Spleen (tissue), 11 donors: Measurements from ENCODE around the gene FGF14. TPM values are rescaled to one million over a fixed set of nuclear protein-coding genes. Genes with fewer than 3 reads are reported as not detected.

Source experiments
- DNase-seq: peaks from one replicate; pipeline ENCODE4 v3.0.0-alpha.2; 2020
- H3K27ac ChIP-seq, 8 donors: fragments of 200-600 bp; sonication (generic) in 7 of 8; 1 replicate in 4 of 8; 2 replicates in 4 of 8; pipeline versions ENCODE4 v1.5.0 to v1.8.0; 2016 to 2021; ENCODE audit warnings: inconsistent platforms in 4 of 8, mild to moderate bottlenecking in 4 of 8, moderate library complexity in 1 of 8
- H3K27me3 ChIP-seq, 7 donors: fragments of 200-600 bp; sonication (generic) in 6 of 7; replicated peaks in 1 of 7; 1 replicate in 4 of 7; 2 replicates in 3 of 7; pipeline versions ENCODE4 v1.5.0 to v1.8.0; 2016 to 2021; ENCODE audit warnings: inconsistent platforms in 3 of 7, mild to moderate bottlenecking in 1 of 7
- H3K36me3 ChIP-seq, 6 donors: fragments of 200-600 bp; sonication (generic) in 5 of 6; 1 replicate in 4 of 6; 2 replicates in 2 of 6; pipeline versions ENCODE4 v1.5.0 to v1.8.0; 2016 to 2021; ENCODE audit warnings: inconsistent platforms in 2 of 6
- H3K4me1 ChIP-seq, 6 donors: fragments of 200-600 bp; sonication (generic) in 5 of 6; 1 replicate in 3 of 6; 2 replicates in 3 of 6; pipeline versions ENCODE4 v1.5.0 to v1.8.0; 2016 to 2021; ENCODE audit warnings: inconsistent platforms in 3 of 6
- H3K4me3 ChIP-seq, 8 donors: fragments of 200-600 bp; sonication (generic) in 7 of 8; 1 replicate in 4 of 8; 2 replicates in 4 of 8; pipeline versions ENCODE4 v1.5.0 to v1.8.0; 2016 to 2021; ENCODE audit warnings: inconsistent platforms in 4 of 8, mild to moderate bottlenecking in 4 of 8, moderate library complexity in 2 of 8
- H3K9me3 ChIP-seq, 8 donors: fragments of 200-600 bp; sonication (generic) in 7 of 8; 1 replicate in 4 of 8; 2 replicates in 4 of 8; pipeline versions ENCODE4 v1.5.0 to v1.8.0; 2016 to 2021; ENCODE audit warnings: inconsistent platforms in 4 of 8
- CTCF ChIP-seq, 11 experiments: fragments of 200-600 bp in 7 of 11; fragments of 450-650 bp in 4 of 11; sonication (generic) in 4 of 11; IDR thresholded peaks in 8 of 11; conservative IDR thresholded peaks in 3 of 11; 1 replicate in 7 of 11; 2 replicates in 4 of 11; pipeline versions ENCODE4 v1.4.0 to v1.8.0; 2016 to 2021; ENCODE audit warnings: antibody characterized with exemption in 11 of 11, inconsistent platforms in 4 of 11, mild to moderate bottlenecking in 1 of 11
- POLR2A ChIP-seq, 3 donors: fragments of 450-650 bp; IDR thresholded peaks; one replicate each; pipeline ENCODE4 v1.5.1; 2017; ENCODE audit warnings: antibody characterized with exemption in 3 of 3, mild to moderate bottlenecking in 1 of 3
- POLR2AphosphoS5 ChIP-seq, 3 donors: sonication (generic); formaldehyde crosslinking; IDR thresholded peaks; one replicate each; pipeline ENCODE4 v1.5.1; 2017; ENCODE audit warnings: antibody characterized with exemption in 3 of 3
- WGBS, 5 donors: extraction: QIAGEN DNeasy Blood & Tissue Kit in 3 of 5; methylation state at CpG; one replicate each; pipeline versions ENCODE4 v1.1.5 to v1.1.7; 2013 to 2018; 5-methylcytosine and 5-hydroxymethylcytosine counted together
- intact Hi-C: fragments of 100-400 bp; cut with DNase I; formaldehyde crosslinking; loops from one replicate; pipeline ENCODE4 v1.15.0; 2023; ENCODE audit warnings: low total_unique reads
- polyA plus RNA-seq, 3 donors: library from polyadenylated mRNA; stranded (reverse); fragments of 200-250 nt; gene quantifications; one replicate each; pipeline ENCODE4 v1.2.1, GENCODE V29; 2013
- total RNA-seq, 7 donors: library from RNA; depleted of rRNA in 3 of 7; stranded (reverse); fragments of >200 nt in 3 of 7; fragmentation: NEBNext Ultra II Directional in 4 of 7; extraction: Animal tissue kit (Norgen Biotek cat#: 25700) in 4 of 7; gene quantifications; one replicate each; pipeline versions ENCODE4 v1.1.0 to v1.2.1, GENCODE V29; 2016 to 2021
- donor health status: healthy with polysubstance abuse.
- donor health status: DM: no; HTN: no; CAD: no; lungs with moderate emphysema.
- donor health status: DM: no; HTN: no; CAD: no.
- donor health status: Bipolar disorder and iron deficiency.
- donor health status: healthy.
- donor health status: DM: no; HTN: no; CAD: no.
- donor health status: DM: yes; HTN: yes; CAD: no.

The FGF14 gene
- total and polyA plus RNA-seq, 10 donors, result 0.03 to 1.1 (median 0.05) TPM; not detected in 3

GRCh38 chr13:102310691-102311418, 91.0 kb downstream of the FGF14 start:
- DNase-seq, result no peak
- Histone ChIP-seq H3K27ac (no peak overlapping the region), H3K9me3 (no peaks in the 10 kb centered on the region), H3K27me3 (no peaks in the 10 kb centered on the region), H3K4me3 (no peak overlapping the region), H3K4me1 (no peaks in the 10 kb centered on the region), H3K36me3 (no peaks in the 10 kb centered on the region)
- 84 to 95% (median 88%) methylated on average over 4 of the region's 4 CpGs for WGBS, 5 donors
- intact Hi-C loops, result no loop called here
- no peak for TF ChIP-seq CTCF (IDR thresholded peaks at IDR 0.05 in 8 of 11, conservative IDR thresholded peaks at IDR 0.05 in 3 of 11)
- no peak for TF ChIP-seq POLR2AphosphoS5 (IDR thresholded peaks at IDR 0.05)
- TF ChIP-seq POLR2A (IDR thresholded peaks at IDR 0.05), result no peak

DNA sequence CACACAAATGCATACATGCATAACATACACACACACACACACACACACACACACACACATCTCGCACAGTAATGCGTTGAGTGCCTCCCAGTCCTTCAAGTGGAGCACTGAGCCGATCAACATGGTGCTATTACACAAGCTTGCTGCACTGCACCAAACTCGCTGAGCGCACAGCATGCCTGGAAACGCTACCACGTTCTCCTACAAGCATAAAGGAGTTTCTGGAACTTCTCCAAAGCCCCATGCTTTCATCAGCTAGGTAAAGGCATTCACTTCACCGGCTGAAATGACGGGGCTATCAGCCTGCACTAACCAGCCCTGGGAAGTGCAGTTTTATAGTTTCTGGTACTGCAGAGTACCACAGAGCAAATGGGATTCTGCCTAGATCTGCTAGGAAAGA, 92.7 kb downstream of the FGF14 start:
- intact Hi-C loops, result no loop called here
- H3K4me1 ChIP-seq, result no peaks in the 10 kb centered on the region

GRCh38 chr13:102302534-102302933, 99.3 kb downstream of the FGF14 start:
- intact Hi-C loops, result no loop called here
- H3K9me3 ChIP-seq, result no peaks in the 10 kb centered on the region
- no peak for DNase-seq
- no peaks in the 10 kb centered on the region for H3K27me3 ChIP-seq
- H3K4me3 ChIP-seq, result no peak overlapping the region
- WGBS, 5 donors, result 38 to 60% (median 48%) methylated on average over 1 of the region's 1 CpG
- TF ChIP-seq POLR2AphosphoS5 (IDR thresholded peaks at IDR 0.05) (no peak), CTCF (IDR thresholded peaks at IDR 0.05 in 8 of 11, conservative IDR thresholded peaks at IDR 0.05 in 3 of 11) (no peak), POLR2A (IDR thresholded peaks at IDR 0.05) (no peak)
- H3K27ac ChIP-seq, result no peak overlapping the region
- no peaks in the 10 kb centered on the region for H3K36me3 ChIP-seq
- no peaks in the 10 kb centered on the region for H3K4me1 ChIP-seq

More for the DNA sequence above, 92.7 kb downstream of the FGF14 start:
- 78 to 81% (median 79%) methylated on average over 9 of the region's 9 CpGs for WGBS, 5 donors
- no peak for TF ChIP-seq POLR2AphosphoS5 (IDR thresholded peaks at IDR 0.05)
- TF ChIP-seq POLR2A (IDR thresholded peaks at IDR 0.05), result no peak
- no peak for TF ChIP-seq CTCF (IDR thresholded peaks at IDR 0.05 in 8 of 11, conservative IDR thresholded peaks at IDR 0.05 in 3 of 11)
- no peaks in the 10 kb centered on the region for H3K9me3 ChIP-seq
- H3K36me3 ChIP-seq, result no peaks in the 10 kb centered on the region
- no peaks in the 10 kb centered on the region for H3K27me3 ChIP-seq
- no peak overlapping the region for H3K4me3 ChIP-seq
- H3K27ac ChIP-seq, result no peak overlapping the region
- no peak for DNase-seq

DNA sequence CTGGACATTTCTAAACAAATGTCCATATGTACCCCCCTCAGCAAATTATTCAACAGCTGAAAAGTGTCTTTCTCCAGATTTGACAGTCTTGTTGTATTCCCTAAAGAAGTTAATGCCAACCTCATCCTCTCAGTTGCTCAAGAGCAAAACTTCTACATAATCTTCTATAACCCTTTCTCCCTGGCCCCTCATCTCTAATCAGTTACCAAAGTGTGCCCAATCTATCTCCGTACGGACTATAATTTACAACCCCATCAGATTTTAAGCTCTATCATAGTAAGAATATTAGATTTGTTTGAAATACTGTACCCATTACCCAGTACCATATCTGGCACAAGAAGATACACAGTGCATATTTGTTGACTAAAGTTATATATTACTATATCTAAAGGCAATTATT, 101.5 kb downstream of the FGF14 start:
- Histone ChIP-seq H3K4me3 (no peak overlapping the region), H3K4me1 (no peaks in the 10 kb centered on the region), H3K27me3 (no peaks in the 10 kb centered on the region), H3K36me3 (no peaks in the 10 kb centered on the region), H3K9me3 (no peaks in the 10 kb centered on the region), H3K27ac (no peak overlapping the region)
- no peak for TF ChIP-seq POLR2A (IDR thresholded peaks at IDR 0.05)
- no peak for DNase-seq
- 94 to 99% (median 97%) methylated on average over 2 of the region's 2 CpGs for WGBS, 5 donors
- intact Hi-C loops, result no loop called here
